ENCODE results near the gene HELZ2.
A peak's percentile ranks its signal among the peaks of the same experiment; 100 is the strongest.
"Not testable (repeated sequence)": the region's sequence is repeated elsewhere in the genome, so short reads cannot be mapped to it uniquely, and the experiment has no call there.

Gene HELZ2

DNA sequence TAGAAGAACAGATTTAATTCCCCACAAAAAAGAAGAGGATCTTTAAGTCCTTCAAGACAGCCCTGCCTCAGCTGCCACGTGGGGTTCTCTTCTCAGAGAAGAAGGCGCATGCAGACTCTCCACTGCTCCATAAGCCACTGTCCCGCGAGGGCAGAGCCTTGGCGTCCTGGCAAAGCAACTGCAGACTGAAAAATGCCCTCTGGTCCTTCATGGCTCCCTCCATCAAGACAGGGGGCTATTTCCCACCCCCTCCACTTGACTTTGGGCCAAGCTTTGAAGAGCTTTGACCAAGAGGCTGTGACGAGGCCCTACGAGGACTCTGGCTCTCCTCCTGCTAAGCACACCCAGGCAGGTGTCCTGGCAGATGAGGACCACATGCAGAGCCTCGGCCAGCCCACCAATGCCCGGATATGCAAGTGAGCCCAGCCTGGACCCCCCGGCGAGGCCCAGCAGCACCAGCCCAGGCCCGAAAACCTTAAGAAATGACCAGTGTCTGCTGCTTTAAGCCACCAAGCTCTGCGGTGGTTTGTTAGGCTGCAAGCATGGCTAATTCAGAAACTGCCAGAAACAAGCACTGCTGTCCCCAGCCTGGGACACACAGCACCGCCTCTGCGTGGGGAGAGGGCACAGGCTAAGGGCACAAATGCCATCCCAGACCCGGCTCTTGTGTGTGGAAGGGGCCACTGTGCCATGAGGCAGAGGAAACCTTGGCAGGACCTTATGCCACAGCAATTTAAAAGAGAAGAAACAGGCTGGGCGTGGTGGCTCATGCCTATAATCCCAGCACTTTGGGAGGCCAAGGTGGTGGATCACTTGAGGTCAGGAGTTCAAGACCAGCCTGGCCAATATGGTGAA, 36.8 kb upstream of the HELZ2 start:
- ATAC-seq (replicated peaks) = no peak
- no peak for DNase-seq
- peaks cover 5% of the 10 kb centered on the region in 2 donors for H3K9me3 Mint-ChIP-seq
- H3K27ac Mint-ChIP-seq = peak overlapping the region; percentile 51
- peaks cover 30 to 43% of the 10 kb centered on the region in 2 donors for H3K36me3 Mint-ChIP-seq
- no peak overlapping the region for H3K4me3 Mint-ChIP-seq
- H3K27me3 Mint-ChIP-seq = no peaks in the 10 kb centered on the region
- H3K4me1 Mint-ChIP-seq = peaks cover 9 to 25% of the 10 kb centered on the region in 2 donors

DNA sequence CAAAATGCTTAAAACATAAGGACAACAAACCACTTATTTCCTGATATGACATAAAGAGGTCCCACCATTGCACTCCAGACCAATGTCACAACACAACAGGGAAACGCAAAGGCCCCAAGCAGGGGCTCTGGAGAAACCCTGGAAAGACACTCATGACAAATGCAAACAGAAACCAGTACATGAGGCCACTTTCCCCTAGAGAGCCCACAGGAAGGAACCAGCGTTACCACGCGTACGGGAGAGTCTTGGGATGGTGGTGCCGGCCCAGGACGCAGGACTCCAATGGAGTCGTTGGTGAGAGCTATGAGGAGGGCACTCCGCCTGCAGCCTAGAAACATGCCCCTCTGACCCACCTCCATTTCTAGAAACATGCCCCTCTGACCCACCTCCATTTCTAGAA, 32.6 kb upstream of the HELZ2 start:
- Mint-ChIP-seq H3K9me3 (no peaks in the 10 kb centered on the region), H3K27ac (peak overlapping the region; percentile 67), H3K36me3 (peaks cover 25 to 30% of the 10 kb centered on the region in 2 donors), H3K4me1 (peaks cover 13 to 23% of the 10 kb centered on the region in 2 donors), H3K27me3 (no peaks in the 10 kb centered on the region), H3K4me3 (peak overlapping the region in 1 of 2 donors; percentile 36)
- ATAC-seq (replicated peaks) (no peak), DNase-seq (no peak)

DNA sequence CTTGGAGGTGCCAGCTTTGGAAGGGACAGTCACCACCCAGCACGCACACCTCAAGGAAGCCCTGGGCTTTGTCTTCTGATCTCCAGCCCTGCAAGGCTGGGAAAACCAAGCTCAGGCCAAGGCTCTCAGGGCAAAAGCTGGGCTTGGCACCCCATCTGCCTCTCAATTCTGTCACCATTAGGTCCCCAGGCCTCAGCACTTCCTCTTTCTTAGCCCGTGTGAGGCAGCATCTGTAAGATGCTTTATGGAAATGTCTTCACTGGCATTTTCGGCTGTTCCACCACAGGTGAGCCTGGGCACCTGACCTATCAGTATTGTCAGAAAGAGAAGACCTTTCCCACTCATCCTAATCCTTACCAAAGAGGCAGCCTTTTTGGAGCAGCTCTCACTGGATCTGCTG, 28.3 kb upstream of the HELZ2 start:
- Mint-ChIP-seq H3K27me3 (no peaks in the 10 kb centered on the region), H3K27ac (no peak overlapping the region), H3K9me3 (no peaks in the 10 kb centered on the region), H3K36me3 (peaks cover 40 to 46% of the 10 kb centered on the region in 2 donors), H3K4me3 (no peak overlapping the region), H3K4me1 (peaks cover 13 to 17% of the 10 kb centered on the region in 2 donors)
- ATAC-seq (replicated peaks) (peak; percentile 76 to 87), DNase-seq (no peak)

DNA sequence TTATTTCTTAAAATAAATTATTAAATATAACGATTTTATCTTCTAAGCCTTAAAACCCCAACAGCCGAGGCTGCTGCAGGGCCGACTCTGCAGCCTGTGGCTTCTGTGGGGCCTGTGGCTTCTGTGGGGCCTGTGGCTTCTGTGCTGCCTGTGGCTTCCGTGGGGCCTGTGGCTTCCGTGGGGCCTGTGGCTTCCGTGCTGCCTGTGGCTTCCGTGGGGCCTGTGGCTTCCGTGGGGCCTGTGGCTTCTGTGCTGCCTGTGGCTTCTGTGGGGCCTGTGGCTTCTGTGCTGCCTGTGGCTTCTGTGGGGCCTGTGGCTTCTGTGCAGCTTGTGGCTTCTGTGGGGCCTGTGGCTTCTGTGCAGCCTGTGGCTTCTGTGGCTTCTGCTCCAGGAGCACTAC, 27.6 kb upstream of the HELZ2 start:
- H3K4me3 Mint-ChIP-seq; H3K9me3 Mint-ChIP-seq; ATAC-seq (replicated peaks); H3K27ac Mint-ChIP-seq; H3K27me3 Mint-ChIP-seq; DNase-seq: not testable (repeated sequence)
- Mint-ChIP-seq H3K4me1 (peaks cover 9 to 13% of the 10 kb centered on the region in 2 donors), H3K36me3 (peaks cover 36 to 41% of the 10 kb centered on the region in 2 donors)

DNA sequence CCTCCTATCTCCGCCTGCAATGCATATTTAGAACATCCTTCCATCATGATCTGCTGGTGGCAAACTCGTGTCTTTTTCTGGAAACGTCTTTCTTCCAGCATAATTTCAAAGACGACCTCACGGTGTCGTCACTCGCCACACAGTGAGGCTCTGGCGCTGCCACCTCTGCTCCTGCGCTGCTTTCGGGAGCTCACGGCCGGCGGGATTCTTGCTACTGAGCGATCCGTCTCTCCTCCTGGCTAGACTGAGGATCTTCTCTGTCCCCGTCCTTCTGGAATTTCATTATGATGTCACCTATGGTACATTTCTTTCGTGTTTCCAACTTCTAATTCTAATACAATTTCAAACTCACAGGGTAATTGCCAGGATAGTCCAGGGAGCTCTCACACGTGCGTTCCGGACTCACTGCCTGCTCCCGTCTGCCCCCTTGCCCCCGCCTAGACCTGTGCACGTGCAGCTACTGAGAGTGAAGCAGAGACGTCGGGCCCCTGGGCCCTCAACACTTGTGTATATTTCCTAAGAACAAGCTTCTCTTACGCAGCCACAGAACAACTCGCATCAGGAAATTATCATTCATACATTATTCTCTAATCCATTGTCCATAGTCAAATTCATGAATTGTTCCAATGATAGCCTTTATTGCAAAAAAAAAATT, 25.5 kb upstream of the HELZ2 start:
- Mint-ChIP-seq H3K27me3 (no peaks in the 10 kb centered on the region), H3K4me3 (no peak overlapping the region), H3K4me1 (peaks cover 8% of the 10 kb centered on the region in 2 donors), H3K9me3 (no peaks in the 10 kb centered on the region), H3K27ac (no peak overlapping the region), H3K36me3 (peaks cover 37 to 40% of the 10 kb centered on the region in 2 donors)
- DNase-seq (no peak), ATAC-seq (replicated peaks) (no peak)

DNA sequence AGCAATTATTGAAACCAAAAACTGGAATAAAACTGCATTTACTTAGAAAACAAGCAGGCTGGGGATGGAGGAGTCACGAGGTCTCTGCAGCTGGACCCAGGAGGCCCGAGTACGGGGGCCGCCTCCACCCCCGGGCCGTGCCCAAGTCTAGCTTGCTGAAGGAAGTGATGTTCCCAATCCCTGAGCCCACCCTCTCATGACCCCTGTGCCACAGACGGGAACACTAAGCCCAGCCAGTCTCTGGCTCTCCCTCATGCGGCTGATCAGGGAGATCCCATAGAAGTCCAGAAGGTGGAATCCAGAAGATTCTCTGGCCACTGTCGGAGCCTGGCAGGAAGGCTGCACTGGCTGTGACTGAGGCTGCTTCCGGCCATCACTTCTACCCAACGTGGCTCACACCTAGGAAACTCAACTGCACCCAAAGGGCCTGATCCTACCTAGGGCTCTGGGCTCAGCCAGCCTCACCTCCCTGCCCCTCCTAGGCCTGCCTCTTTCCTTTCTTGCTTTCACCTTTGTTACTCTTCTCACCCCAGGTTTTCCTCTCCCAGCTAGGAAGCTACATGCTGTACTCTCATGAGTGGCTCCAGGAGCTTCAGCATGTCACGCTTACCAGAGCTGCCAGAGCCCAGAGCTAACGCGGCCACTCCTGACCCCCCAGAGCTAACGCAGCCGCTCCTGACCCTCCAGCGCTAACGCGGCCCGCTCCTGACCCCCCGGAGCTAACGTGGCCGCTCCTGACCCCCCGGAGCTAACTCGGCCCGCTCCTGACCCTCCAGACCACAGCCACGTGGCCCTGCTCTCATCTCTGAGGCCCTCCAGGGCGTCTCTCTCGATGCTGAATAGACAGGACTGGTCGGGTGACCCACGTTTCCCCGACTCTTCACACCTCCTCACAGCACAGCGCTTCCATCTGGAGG, 24.7 kb upstream of the HELZ2 start:
- no peak for ATAC-seq (replicated peaks)
- Mint-ChIP-seq H3K4me1 (peaks cover 8% of the 10 kb centered on the region in 2 donors), H3K27ac (no peak overlapping the region), H3K9me3 (no peaks in the 10 kb centered on the region), H3K36me3 (peaks cover 36 to 37% of the 10 kb centered on the region in 2 donors), H3K4me3 (no peak overlapping the region), H3K27me3 (no peaks in the 10 kb centered on the region)
- DNase-seq = no peak

DNA sequence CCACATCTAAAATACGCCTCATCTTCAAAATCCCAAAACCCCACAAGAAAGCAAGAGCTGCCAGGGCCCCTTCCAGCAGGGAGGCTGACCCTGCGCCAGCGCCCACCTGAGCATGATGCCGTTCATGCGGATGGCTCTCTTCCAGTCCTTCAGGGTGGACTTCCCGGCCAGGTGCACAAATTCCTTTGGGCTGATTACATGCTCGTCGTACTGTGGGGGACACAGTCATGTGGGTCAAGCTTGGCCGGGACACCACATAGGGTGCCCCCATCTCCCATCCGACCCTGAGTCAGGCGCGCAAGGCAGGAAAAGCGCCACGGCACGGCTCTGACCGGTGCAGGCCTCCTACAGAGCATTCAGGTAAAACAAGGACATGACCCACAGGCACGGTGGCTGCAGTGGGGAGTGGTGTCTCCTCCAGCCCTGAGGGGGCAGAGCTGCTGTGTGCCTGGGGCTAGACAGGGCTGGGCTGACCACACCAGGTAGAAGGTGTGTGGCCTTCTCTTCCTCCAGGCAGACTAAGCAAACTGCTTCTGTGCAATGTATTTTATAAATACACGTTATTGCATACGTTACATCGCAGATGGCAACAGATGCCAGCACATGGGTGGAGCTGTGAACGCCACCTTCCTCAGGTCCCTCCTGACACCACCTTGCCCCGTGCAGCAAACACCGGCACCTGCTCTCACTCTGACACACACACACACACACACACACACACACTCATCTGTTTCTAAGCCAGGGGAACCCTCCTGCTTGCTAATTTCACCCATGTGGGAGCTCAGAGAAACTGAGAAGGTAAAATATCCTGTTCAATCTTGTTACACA, 23.8 kb upstream of the HELZ2 start:
- no peaks in the 10 kb centered on the region for H3K27me3 Mint-ChIP-seq
- no peak overlapping the region for H3K27ac Mint-ChIP-seq

DNA sequence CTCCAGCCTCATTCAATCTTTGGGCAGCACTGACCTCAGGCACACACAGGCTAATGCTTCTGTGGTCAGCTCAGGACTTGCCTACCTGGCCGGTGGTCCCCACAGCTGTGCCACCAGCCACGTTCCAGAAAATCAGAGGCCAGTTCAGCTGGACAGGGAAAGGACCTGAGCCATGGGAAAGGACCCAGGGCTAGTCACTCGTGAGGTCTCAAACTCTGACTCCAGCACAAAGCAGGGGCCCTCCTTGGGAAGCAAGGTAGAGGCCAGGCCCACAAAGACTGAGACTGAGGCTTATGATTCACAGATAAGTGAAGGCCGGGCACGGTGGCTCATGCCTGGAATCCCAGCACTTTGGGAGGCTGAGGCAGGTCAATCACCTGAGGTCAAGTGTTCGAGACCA, 22.4 kb upstream of the HELZ2 start:
- no peak for ATAC-seq (replicated peaks)
- no peak for DNase-seq
- Mint-ChIP-seq H3K4me3 (no peak overlapping the region), H3K27ac (no peak overlapping the region), H3K27me3 (no peaks in the 10 kb centered on the region), H3K36me3 (peaks cover 38 to 42% of the 10 kb centered on the region in 2 donors), H3K4me1 (no peaks in the 10 kb centered on the region), H3K9me3 (no peaks in the 10 kb centered on the region)

More for the DNA sequence above, 23.8 kb upstream of the HELZ2 start:
- H3K4me1 Mint-ChIP-seq = peaks cover 5 to 7% of the 10 kb centered on the region in 2 donors
- ATAC-seq (replicated peaks) (no peak), DNase-seq (no peak)
- H3K9me3 Mint-ChIP-seq = no peaks in the 10 kb centered on the region
- H3K36me3 Mint-ChIP-seq = peaks cover 42 to 43% of the 10 kb centered on the region in 2 donors
- no peak overlapping the region for H3K4me3 Mint-ChIP-seq

DNA sequence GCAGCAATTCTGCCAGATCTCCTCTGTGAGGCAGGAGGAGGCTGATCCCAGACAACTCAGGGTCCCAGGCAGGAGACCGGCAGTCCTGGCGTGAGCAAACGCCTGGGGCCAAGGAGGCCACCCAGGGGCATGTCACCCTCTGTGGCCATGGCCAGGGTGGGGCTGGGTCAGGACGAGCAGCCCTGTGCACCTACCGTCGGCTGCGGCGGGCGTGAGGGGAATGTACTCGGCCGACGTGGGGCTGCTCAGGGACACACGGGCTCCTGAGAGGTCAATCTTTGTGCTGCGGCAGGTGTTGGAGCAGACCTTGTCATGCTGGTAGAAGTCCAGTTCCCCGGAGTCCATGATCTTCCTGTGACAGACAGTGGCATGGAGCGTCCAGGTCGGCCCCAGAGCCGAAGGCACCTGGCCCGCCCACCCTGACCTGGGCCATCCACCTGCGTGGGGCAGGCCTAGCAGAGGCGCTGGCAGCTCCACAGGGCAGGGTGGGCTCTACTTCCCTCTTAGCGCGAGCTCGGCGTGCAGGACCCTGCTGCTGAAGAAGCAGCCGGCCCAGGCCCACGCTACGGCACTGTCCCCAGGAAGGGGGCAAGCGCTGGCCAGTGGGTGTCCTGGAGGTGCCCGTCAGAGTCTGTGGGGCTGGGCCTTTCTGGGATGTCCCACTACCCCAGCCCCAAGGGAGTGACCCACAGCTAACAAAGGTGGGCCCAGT, 21.5 kb upstream of the HELZ2 start:
- H3K27ac Mint-ChIP-seq = peak overlapping the region; percentile 26
- H3K4me3 Mint-ChIP-seq = no peak overlapping the region
- ATAC-seq (replicated peaks) (no peak), DNase-seq (no peak)
- no peaks in the 10 kb centered on the region for H3K4me1 Mint-ChIP-seq
- H3K9me3 Mint-ChIP-seq = no peaks in the 10 kb centered on the region
- H3K36me3 Mint-ChIP-seq = peaks cover 41 to 45% of the 10 kb centered on the region in 2 donors
- no peaks in the 10 kb centered on the region for H3K27me3 Mint-ChIP-seq

DNA sequence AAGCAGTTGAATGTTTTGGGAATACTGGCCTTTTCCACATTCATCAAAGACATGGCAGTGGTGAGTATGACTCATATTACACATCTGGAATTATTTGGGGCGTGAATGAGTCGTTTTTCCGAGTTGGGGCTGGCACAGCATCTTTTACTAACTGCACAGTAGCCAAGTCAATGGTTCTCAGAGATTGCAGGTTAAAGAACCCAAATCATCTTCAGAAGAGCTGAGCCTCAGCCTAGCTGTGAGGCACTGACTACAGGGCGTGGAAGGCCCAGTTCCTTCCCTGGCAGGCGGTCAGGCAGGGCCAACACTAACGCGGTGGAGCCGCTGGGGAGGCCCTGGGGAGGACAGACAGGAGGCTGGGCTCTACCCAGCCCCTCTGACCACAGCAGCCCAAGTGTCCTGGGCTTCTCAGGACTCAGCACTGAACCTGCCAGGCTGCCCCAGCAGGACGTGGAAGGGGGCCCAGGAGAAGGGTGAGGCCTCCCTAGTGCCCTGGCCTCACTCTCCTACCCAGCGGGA, 20.1 kb upstream of the HELZ2 start:
- no peak overlapping the region for H3K27ac Mint-ChIP-seq
- no peaks in the 10 kb centered on the region for H3K9me3 Mint-ChIP-seq
- H3K4me1 Mint-ChIP-seq = no peaks in the 10 kb centered on the region
- DNase-seq (no peak), ATAC-seq (replicated peaks) (no peak)
- no peak overlapping the region for H3K4me3 Mint-ChIP-seq
- H3K27me3 Mint-ChIP-seq = no peaks in the 10 kb centered on the region
- peaks cover 46 to 47% of the 10 kb centered on the region in 2 donors for H3K36me3 Mint-ChIP-seq

DNA sequence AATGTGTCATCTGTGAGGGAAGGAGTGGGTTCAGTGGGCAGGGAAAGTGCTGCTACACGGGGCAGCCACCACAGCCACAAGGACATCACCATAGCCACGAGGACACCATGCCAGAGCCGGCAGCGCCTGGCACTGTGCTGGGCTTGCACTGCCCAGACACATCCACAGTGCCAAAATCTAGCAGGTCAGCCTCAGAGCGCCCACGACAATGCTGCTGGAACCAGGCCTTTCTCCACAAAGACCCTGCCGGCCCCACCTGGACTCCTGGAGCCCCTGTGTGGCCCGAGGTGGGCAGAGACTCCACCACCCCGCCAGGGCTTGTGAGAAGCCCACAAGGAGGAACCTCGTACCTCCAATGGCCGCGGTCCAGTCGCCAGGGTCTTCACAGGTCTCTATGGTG, 18.6 kb upstream of the HELZ2 start:
- no peaks in the 10 kb centered on the region for H3K27me3 Mint-ChIP-seq
- no peaks in the 10 kb centered on the region for H3K9me3 Mint-ChIP-seq
- H3K4me1 Mint-ChIP-seq = peaks cover 4 to 10% of the 10 kb centered on the region in 2 donors
- no peak for ATAC-seq (replicated peaks)
- no peak overlapping the region for H3K4me3 Mint-ChIP-seq
- H3K36me3 Mint-ChIP-seq = peaks cover 41 to 48% of the 10 kb centered on the region in 2 donors
- DNase-seq = no peak
- no peak overlapping the region for H3K27ac Mint-ChIP-seq

DNA sequence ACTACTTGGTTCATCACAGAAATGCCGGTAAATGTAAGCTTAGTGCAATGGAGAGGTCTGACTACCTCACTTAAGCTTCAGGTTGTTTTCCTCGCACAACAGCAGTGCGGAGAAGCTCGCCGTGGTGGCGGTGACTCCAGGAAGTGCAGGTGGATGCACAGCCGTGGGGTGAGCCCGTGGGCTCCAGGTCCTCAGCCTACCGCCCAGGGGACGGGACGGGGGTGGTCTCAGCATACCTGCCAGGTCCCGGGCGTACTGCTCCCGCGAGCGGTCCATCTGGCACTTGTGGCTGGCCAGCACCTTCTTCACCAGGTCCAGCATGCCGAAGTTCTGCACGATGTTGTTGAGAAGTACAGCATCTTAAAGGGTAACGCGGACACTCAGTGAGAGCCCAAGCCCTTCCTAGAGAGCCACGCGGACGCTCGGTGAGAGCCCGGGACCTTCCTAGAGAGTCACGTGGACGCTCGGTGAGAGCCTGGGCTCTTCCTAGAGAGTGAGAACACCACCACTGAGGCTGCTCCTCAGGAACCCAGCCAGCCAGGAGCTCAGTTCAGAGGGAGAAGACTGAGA, 17.8 kb upstream of the HELZ2 start:
- H3K4me3 Mint-ChIP-seq = no peak overlapping the region
- H3K27me3 Mint-ChIP-seq = no peaks in the 10 kb centered on the region
- ATAC-seq (replicated peaks) (no peak), DNase-seq (no peak)
- H3K9me3 Mint-ChIP-seq = no peaks in the 10 kb centered on the region
- no peak overlapping the region for H3K27ac Mint-ChIP-seq
- H3K36me3 Mint-ChIP-seq = peaks cover 41 to 49% of the 10 kb centered on the region in 2 donors
- peaks cover 4 to 16% of the 10 kb centered on the region in 2 donors for H3K4me1 Mint-ChIP-seq
